ENCODE measurements around the gene HAPLN2.

HAPLN2 gene

GRCh38 chr1:156618853-156619581 is at the start of gene HAPLN2 (continued):
- TF ChIP-seq ZNF362 (tag by site-specific recombination; IDR thresholded peaks at IDR 0.05) (no peak), INSM2 (tag by site-specific recombination; IDR thresholded peaks at IDR 0.05) (no peak), RBAK (tag by site-specific recombination; IDR thresholded peaks at IDR 0.05) (no peak), ZXDB (tag by site-specific recombination; IDR thresholded peaks at IDR 0.05) (no peak), PRDM6 (tag by site-specific recombination; IDR thresholded peaks at IDR 0.05) (no peak), ZNF704 (tag by site-specific recombination; IDR thresholded peaks at IDR 0.05) (no peak), ZNF221 (tag by site-specific recombination; IDR thresholded peaks at IDR 0.05; ENCODE audit: borderline replicate concordance) (no peak), ZNF350 (tag by site-specific recombination; IDR thresholded peaks at IDR 0.05) (no peak), ZNF121 (tag by site-specific recombination; IDR thresholded peaks at IDR 0.05) (no peak), KLF9 (tag by site-specific recombination; IDR thresholded peaks at IDR 0.05; ENCODE audit: low read depth) (no peak), SCRT2 (tag by site-specific recombination; IDR thresholded peaks at IDR 0.05) (no peak), PRDM10 (tag by site-specific recombination; IDR thresholded peaks at IDR 0.05) (peak; percentile 78), YY1 (tag by site-specific recombination; IDR thresholded peaks at IDR 0.05) (no peak), BCL11A (tag by site-specific recombination; IDR thresholded peaks at IDR 0.05; ENCODE audit: low read depth) (no peak), ZNF211 (tag by site-specific recombination; IDR thresholded peaks at IDR 0.05; ENCODE audit: low read depth) (no peak), ZNF513 (tag by site-specific recombination; IDR thresholded peaks at IDR 0.05) (no peak), ZNF521 (tag by site-specific recombination; IDR thresholded peaks at IDR 0.05) (no peak), ZNF155 (tag by site-specific recombination; IDR thresholded peaks at IDR 0.05) (no peak), KLF8 (tag by site-specific recombination; IDR thresholded peaks at IDR 0.05) (0 out of 2 replicates have a peak, but pooled peaks have one; percentile 13)
